Measurements from ENCODE around the gene PLK1.
"Not testable (repeated sequence)": the region's sequence is repeated elsewhere in the genome, so short reads cannot be mapped to it uniquely, and the experiment has no call there.

Gene PLK1

DNA sequence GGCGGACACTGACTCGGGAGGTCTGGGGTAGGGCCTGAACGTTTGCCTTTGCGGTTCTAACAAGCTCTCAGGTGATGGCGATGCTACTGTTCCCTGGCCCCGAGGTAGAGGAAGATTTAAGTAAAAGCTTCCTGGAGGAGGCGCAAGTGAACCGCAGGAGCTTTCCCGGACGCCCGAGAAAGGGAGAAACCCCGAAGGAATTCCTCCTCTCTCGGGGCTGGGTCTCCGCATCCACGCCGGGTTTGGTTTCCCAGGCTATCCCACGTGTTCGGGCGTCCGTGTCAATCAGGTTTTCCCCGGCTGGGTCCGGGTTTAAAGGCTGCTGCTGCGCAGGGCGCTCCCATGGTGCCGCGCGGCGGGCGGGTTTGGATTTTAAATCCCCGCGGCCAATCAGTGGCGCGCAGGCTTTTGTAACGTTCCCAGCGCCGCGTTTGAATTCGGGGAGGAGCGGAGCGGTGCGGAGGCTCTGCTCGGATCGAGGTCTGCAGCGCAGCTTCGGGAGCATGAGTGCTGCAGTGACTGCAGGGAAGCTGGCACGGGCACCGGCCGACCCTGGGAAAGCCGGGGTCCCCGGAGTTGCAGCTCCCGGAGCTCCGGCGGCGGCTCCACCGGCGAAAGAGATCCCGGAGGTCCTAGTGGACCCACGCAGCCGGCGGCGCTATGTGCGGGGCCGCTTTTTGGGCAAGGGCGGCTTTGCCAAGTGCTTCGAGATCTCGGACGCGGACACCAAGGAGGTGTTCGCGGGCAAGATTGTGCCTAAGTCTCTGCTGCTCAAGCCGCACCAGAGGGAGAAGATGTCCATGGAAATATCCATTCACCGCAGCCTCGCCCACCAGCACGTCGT, at the start of gene PLK1:
Gene PLK1 (plus strand): TSS at position 460 of the 844 bp plus-strand sequence. CDS start 44 bp downstream, at position 504.
- DNase-seq, result peak; percentile 86
- Mint-ChIP-seq H3K36me3 (ENCODE audit: low read depth) (peaks cover 37% of the 10 kb centered on the region), H3K27ac (peak within 1 kb of the TSS; percentile 67), H3K4me1 (peaks cover 22% of the 10 kb centered on the region), H3K27me3 (peaks cover 2% of the 10 kb centered on the region), H3K4me3 (peak within 1 kb of the TSS; percentile 90), H3K9me3 (no peaks in the 10 kb centered on the region)
- peak; percentile 98 for ATAC-seq

DNA sequence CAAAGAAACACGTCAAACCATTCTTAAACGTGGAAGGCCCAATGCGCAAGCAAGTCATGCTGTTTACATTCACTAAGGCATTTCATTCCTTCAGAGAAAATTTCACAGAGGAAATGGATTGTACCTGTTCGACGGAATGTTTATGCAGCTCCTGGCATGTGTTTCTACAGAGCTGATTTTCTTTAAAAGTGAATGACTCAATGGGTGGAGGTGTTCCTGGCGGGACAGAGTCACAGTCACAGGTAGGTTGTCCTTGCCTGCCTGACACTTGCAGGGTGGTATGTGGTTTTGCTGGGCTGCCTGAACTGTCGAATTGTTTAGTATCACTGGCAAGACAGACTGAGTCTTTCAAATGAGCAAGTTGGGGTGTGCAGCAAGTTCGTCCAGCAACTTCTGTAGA, 49.2 kb upstream of the PLK1 start:
- no peak for DNase-seq
- no peak overlapping the region for H3K27ac Mint-ChIP-seq

DNA sequence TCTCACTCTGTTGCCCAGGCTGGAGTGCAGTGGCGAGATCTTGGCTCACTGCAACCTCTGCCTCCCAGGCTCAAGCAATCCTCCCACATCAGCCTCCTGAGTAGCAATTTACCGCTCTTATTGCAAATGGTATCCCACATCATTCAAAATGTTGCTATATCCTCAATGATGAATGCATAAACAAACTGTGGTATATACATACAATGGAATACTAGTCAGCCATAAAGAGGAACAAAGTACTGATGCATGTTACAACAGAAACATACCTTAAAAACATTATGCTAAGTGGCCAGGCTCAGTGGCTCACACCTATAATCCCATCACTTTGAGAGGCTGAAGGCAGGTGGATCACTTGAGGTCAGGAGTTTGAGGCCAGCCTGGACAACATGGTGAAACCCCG, 46.8 kb upstream of the PLK1 start:
- not testable (repeated sequence) for H3K27ac Mint-ChIP-seq, ATAC-seq, DNase-seq, H3K4me1 Mint-ChIP-seq, H3K27me3 Mint-ChIP-seq, H3K9me3 Mint-ChIP-seq, H3K4me3 Mint-ChIP-seq
- H3K36me3 Mint-ChIP-seq (ENCODE audit: low read depth), result peaks cover 54% of the 10 kb centered on the region

More for the DNA sequence above, 49.2 kb upstream of the PLK1 start:
- Mint-ChIP-seq H3K36me3 (ENCODE audit: low read depth) (peaks cover 54% of the 10 kb centered on the region), H3K4me1 (peaks cover 7% of the 10 kb centered on the region), H3K4me3 (no peak overlapping the region), H3K27me3 (no peaks in the 10 kb centered on the region), H3K9me3 (no peaks in the 10 kb centered on the region)
- ATAC-seq, result no peak

DNA sequence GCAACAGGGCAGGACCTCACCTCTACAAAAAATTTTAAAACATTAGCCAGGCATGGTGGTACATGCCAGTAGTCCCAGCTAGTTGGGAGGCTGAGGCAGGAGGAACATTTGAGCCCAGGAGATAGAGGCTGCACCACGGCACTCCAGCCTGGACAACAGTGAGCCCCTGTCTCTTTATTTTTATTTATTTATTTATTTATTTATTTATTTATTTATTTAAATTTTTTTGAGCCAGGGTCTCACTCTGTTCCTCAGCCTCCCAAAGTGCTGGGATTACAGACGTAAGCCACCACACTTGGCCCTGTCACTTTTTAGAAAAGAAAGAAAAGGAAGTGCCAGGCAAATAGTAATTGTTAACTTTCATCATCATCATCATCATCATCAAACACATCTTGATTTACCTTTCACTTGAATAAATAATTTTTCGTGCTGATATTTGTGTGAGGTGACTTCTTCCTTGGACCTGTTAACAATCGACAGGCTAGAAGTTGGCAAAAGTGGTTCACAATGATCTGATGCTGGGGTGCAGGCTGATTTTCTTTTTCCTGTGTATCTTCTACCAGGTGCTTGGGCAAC, 44.1 kb upstream of the PLK1 start:
- Mint-ChIP-seq H3K27ac (no peak overlapping the region), H3K4me1 (peaks cover 10% of the 10 kb centered on the region), H3K4me3 (no peak overlapping the region), H3K36me3 (ENCODE audit: low read depth) (peaks cover 47% of the 10 kb centered on the region), H3K27me3 (no peaks in the 10 kb centered on the region), H3K9me3 (no peaks in the 10 kb centered on the region)
- DNase-seq (no peak), ATAC-seq (no peak)

DNA sequence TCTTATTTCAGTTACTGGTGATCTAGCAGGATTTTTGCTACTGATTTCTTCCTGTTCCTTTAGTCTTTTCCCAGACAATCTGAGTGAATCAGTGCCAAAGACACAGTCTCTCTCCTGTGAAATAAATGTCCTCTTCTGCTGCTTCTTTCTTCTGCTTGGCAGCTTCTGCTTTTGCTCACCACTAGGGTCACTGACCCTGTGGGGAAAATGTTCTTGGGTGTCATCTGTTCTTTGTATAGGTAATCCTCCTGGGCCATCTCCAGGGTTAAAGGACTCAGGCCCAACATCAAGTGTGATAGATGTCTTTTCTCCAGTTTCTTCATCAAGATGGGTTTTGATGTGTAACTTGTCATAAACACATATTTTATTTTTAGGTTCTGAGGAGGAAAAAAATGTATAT, 42.7 kb upstream of the PLK1 start:
- Mint-ChIP-seq H3K4me3 (no peak overlapping the region), H3K4me1 (peaks cover 19% of the 10 kb centered on the region), H3K36me3 (ENCODE audit: low read depth) (peaks cover 40% of the 10 kb centered on the region), H3K27me3 (no peaks in the 10 kb centered on the region), H3K9me3 (no peaks in the 10 kb centered on the region), H3K27ac (no peak overlapping the region)
- no peak for ATAC-seq
- no peak for DNase-seq

DNA sequence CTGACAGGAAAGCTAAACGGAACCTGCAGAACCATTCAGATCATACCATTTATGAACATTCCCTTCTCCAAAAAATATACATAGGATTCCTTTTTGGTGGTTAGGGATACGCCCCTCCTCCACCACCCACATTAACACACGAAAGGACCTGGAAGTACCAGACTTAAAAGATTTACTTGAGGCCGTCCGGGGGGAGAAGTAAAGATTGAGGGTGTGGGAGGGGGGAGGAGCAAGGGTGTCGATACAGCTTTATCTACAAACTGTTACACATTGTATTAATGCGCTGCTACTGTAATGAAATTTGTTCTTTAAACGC, 38.1 kb upstream of the PLK1 start:
- no peaks in the 10 kb centered on the region for H3K27me3 Mint-ChIP-seq
- no peaks in the 10 kb centered on the region for H3K9me3 Mint-ChIP-seq
- ATAC-seq, result no peak
- peak overlapping the region; percentile 99 for H3K4me3 Mint-ChIP-seq
- peak overlapping the region; percentile 96 for H3K27ac Mint-ChIP-seq
- peaks cover 31% of the 10 kb centered on the region for H3K36me3 Mint-ChIP-seq (ENCODE audit: low read depth)
- no peak for DNase-seq
- H3K4me1 Mint-ChIP-seq, result peaks cover 26% of the 10 kb centered on the region

DNA sequence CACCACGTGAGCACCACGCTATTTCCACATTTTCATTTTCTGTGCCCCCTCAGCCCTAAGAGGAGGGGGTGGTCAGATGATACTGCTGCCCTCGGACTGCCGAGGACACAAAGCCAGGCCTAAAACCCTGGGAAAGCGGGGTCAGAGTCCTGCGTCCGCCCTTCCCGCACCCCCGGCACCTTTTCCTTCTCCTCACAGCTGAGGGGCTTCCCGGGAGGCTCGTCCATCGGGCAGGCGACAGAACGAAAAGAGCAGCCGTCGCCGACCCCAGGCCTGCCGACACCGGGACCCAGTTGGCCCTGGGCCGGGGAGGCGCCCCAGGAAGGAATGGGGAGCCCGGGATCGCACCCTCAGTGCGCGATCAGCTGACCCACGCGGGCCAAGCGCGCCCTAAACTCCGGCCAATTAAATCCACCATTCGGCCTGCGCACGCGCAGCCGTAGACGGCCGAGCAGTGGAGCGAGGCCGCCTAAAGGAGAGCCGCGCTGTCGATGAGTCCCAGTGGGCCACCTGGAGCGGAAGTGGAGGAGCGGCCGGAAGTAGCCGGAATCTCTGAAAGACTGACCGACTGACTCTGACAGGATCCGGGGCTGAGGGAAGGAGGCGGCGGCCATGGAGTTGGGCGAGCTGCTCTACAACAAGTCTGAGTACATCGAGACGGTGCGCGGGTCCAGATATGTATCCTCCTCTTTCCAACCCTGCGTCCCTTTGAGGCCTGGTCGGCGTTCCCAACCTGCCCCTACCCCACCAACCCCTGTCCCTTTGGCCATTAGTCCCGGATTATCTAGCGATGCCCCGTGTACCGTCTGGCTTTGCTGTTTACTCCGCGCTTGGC, 37.5 kb upstream of the PLK1 start, which contains the start of the genes DCTN5 and PALB2:
Gene DCTN5 (plus strand): TSS at position 536 of the 835 bp plus-strand sequence. CDS start 77 bp downstream, at position 613.
Gene PALB2 (minus strand): TSS at position 380 of the 835 bp plus-strand sequence. CDS start 153 bp downstream, at position 227.
- peak within 1 kb of the TSS; percentile 96 for H3K27ac Mint-ChIP-seq
- peak; percentile 89 for DNase-seq
- H3K9me3 Mint-ChIP-seq, result no peaks in the 10 kb centered on the region
- H3K4me3 Mint-ChIP-seq, result peak within 1 kb of the TSS; percentile 99
- H3K4me1 Mint-ChIP-seq, result peaks cover 30% of the 10 kb centered on the region
- H3K27me3 Mint-ChIP-seq, result no peaks in the 10 kb centered on the region
- peaks cover 32% of the 10 kb centered on the region for H3K36me3 Mint-ChIP-seq (ENCODE audit: low read depth)
- ATAC-seq, result peak; percentile 99

DNA sequence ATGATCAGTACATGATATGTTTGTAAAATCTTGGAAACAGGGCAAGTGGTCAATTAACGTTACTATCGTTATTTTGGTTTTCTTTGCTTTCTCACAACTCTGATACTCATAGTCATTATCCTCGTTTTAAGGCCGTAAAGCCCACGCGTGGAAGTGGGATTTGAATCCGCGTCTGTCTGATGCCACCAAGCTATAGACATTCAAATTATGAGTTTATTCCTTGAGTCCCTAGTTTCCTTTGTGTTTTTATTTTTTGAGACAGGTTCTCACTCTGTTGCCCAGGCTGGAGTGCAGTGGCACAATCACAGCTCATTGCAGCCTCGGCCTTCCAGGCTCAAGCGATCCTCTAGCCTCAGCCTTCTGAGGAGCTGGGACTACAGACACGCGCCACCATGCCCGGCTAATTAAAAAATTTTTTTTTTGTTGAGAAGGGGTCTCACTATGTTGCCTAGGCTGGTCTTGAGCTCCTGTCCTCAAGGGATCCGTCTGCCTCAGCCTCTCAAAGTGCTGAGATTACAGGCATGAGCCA, 36.4 kb upstream of the PLK1 start:
- H3K27ac Mint-ChIP-seq, result peak overlapping the region; percentile 96
- H3K27me3 Mint-ChIP-seq, result no peaks in the 10 kb centered on the region
- DNase-seq (no peak), ATAC-seq (no peak)
- H3K9me3 Mint-ChIP-seq, result no peaks in the 10 kb centered on the region
- H3K4me3 Mint-ChIP-seq, result peak overlapping the region; percentile 99
- H3K4me1 Mint-ChIP-seq, result peaks cover 35% of the 10 kb centered on the region
- H3K36me3 Mint-ChIP-seq (ENCODE audit: low read depth), result peaks cover 37% of the 10 kb centered on the region

DNA sequence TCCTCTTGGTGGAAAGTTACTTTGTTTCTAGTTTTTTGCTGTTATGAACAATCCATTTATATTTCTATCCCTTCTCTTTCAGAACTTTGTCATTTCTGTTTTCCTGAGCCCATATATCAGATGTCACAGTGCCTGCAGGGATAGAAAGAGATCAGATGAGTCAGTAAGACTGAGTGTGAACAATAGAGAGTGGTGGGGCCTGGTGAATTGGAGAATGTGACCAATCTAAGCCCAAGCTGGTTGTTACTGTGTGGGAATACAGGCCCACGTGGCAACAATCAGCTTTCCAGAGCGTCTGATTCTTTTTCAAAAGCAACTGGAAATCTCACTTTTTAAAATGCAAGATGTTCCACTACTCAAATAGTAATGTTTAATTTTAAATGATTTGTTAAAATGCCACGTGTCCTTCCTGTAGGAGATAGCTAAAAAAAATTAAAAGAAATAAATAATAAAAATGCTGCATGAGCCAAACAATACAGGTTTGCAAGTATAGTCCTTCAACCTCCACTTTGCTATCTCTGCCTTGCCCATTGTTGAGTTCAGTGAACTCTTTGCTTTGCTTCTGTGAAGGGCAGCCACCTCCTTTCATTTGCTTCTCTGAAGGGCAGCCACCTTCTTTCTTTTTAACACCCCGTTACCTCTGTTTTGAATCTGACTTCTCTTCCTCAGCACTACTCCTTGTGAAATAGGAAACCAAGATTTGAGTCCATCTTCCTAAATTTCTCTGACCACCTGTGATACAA, 27.8 kb upstream of the PLK1 start:
- Mint-ChIP-seq H3K36me3 (ENCODE audit: low read depth) (peaks cover 55% of the 10 kb centered on the region), H3K4me3 (no peak overlapping the region)

DNA sequence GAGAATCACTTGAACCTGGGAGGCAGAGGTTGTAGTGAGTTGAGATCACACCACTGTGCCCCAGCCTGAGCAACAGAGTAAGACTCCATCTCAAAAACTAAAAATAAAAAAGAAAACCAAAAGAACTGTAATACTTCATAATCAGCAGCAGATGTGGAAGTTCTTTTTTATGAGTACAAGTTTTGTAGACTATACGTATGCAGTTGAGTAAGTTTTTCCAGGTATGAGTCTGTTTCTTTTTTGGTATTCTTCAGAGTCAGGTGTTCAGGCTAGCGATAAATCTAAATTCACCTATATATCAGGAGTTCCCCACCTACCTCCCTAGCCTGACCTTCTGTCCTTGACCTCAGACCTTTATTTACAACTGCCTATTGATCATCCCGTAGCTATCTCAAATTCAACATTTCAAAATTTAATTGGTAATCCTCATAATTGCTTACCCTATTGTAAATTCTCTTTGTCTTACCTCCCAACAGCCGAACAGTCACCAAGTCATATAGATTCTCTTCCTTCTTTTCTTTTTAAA, 26.7 kb upstream of the PLK1 start:
- ATAC-seq (peak; percentile 73), DNase-seq (no peak)
- Mint-ChIP-seq H3K4me3 (no peak overlapping the region), H3K9me3 (no peaks in the 10 kb centered on the region), H3K36me3 (ENCODE audit: low read depth) (peaks cover 45% of the 10 kb centered on the region), H3K4me1 (peaks cover 27% of the 10 kb centered on the region), H3K27ac (peak overlapping the region; percentile 67), H3K27me3 (no peaks in the 10 kb centered on the region)

More for the DNA sequence above, 27.8 kb upstream of the PLK1 start:
- H3K4me1 Mint-ChIP-seq, result peaks cover 35% of the 10 kb centered on the region
- peak overlapping the region; percentile 23 for H3K27ac Mint-ChIP-seq
- ATAC-seq (peak; percentile 83), DNase-seq (no peak)
- no peaks in the 10 kb centered on the region for H3K27me3 Mint-ChIP-seq
- no peaks in the 10 kb centered on the region for H3K9me3 Mint-ChIP-seq

DNA sequence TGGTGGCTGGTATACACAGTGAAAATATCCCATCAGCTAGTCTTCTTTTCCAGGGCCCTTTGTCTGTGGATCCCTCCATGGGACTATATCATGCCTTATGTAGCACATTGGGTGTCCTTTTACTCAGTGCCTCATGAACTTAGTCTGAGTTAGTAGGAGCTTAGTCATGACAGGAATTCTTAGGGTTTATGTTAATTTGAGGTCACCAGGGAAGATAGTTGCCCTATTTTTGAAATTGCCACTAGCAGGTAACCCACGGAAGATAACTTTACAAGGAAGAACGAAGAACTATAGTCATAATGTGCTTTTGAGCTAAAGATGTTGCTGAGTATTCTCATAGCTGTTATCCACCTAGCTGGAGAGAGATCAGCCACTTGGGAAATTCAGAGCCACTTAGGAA, 14.8 kb upstream of the PLK1 start:
- H3K4me1 Mint-ChIP-seq, result peaks cover 6% of the 10 kb centered on the region
- H3K27ac Mint-ChIP-seq, result no peak overlapping the region
- H3K9me3 Mint-ChIP-seq, result no peaks in the 10 kb centered on the region
- DNase-seq (no peak), ATAC-seq (no peak)
- H3K36me3 Mint-ChIP-seq (ENCODE audit: low read depth), result peaks cover 76% of the 10 kb centered on the region
- H3K4me3 Mint-ChIP-seq, result no peak overlapping the region
- no peaks in the 10 kb centered on the region for H3K27me3 Mint-ChIP-seq

DNA sequence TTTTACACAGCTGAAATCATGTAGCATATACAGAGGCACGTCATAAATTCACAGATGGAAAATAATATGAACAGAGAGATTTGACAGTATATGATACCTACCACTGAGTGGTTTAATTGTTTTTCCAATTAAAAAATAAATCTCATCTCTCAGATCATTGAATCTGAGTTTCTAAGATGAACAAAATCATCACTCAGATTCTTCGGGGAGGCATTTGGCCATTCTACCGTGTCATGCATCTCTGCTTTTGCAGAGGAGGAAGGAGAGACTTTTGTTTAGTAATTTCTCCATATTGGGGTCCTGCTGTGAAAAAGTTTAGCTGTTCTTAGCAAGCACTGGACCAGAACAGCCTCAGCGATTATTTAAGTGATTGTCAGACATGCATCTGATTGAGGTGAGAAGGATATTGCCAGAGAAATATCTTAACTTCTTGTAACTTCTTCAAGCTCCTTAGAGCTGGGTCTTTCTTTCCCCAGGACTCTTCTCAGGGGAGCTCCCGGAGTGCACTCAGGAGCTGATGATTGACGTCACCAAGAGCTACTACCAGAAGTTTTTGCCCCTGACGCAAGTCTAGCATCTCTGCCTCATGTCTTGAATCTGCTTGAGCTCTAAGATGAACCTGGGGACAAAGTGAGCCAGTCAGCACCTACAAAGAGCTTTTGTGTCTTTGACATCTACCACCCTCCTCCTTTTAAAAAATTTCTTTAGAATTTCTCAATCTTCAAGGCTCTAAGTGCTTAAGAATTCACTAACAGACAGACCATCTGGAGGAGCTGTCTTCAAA, 11.9 kb upstream of the PLK1 start:
- H3K36me3 Mint-ChIP-seq (ENCODE audit: low read depth), result peaks cover 72% of the 10 kb centered on the region
- ATAC-seq (no peak), DNase-seq (no peak)
- H3K27me3 Mint-ChIP-seq, result no peaks in the 10 kb centered on the region
- peaks cover 25% of the 10 kb centered on the region for H3K4me1 Mint-ChIP-seq
- H3K9me3 Mint-ChIP-seq, result no peaks in the 10 kb centered on the region
- H3K27ac Mint-ChIP-seq, result no peak overlapping the region
- H3K4me3 Mint-ChIP-seq, result no peak overlapping the region

DNA sequence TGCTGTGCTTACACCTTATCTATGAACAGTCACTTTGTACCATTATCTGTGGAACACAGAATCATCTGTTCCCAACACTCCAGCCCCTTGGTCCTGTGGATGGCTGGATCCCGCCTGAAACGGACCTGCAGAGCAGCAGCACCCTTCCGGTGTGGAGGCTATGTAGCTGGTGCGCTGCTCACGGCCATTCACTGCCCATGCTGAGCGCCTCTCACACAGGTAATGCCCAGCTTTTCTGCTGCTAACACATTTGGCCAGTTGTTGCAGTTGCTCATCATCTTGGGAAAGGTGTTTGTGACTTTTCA, 11.4 kb upstream of the PLK1 start:
- DNase-seq (no peak), ATAC-seq (no peak)
- peaks cover 70% of the 10 kb centered on the region for H3K36me3 Mint-ChIP-seq (ENCODE audit: low read depth)
- peaks cover 25% of the 10 kb centered on the region for H3K4me1 Mint-ChIP-seq
- H3K4me3 Mint-ChIP-seq, result no peak overlapping the region
- no peak overlapping the region for H3K27ac Mint-ChIP-seq
- H3K27me3 Mint-ChIP-seq, result no peaks in the 10 kb centered on the region
- H3K9me3 Mint-ChIP-seq, result no peaks in the 10 kb centered on the region

Data from activated naive CD8-positive, alpha-beta T cell treated with anti-CD3 and anti-CD28 coated beads, Interleukin-2, amount 50 U/mL, for 24 hours (primary cell).